ENCODE results near the gene HS3ST6.
A peak's percentile ranks its signal among the peaks of the same experiment; 100 is the strongest.
"Not testable (repeated sequence)": the region's sequence is repeated elsewhere in the genome, so short reads cannot be mapped to it uniquely, and the experiment has no call there.

Gene HS3ST6

DNA sequence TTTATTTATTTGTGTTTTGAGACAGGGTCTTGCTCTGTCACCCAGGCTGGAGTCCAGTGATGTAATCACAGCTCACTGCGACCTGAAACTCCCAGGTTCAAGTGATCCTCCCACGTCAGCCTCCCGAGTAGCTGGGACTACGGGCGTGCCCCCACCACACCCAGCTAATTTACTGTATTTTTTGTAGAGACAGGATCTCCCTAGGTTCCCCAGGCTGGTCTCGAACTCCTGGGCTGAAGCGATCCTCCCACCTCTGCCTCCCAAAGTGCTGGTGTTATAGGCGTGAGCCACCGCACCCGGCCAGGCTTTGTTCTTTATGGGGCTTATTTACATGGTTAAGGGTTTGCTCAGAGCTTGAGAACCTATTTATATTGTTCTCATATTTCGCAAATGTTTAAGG is 40.4 kb downstream of the HS3ST6 start:
- DNase-seq (ENCODE audit: low read depth), result no peak

DNA sequence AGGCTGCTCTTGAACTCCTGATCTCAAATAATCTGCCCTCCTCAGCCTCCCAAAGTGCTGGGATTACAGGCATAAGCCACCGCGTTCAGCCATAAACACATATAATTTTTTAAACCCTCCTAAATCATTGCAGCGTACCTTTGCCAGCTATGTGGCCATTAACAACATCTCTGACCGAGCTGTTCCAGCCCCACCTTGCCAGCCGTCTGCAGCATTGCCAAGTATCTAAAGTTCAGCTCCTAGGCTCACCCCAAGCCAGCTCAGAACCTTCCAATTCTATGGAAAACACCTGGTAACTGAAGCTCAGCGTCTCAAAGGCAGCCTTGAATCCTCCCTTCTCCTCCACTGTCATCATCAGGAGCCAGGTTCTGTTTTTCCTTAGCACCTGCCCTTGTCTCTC is 41.1 kb downstream of the HS3ST6 start:
- DNase-seq (ENCODE audit: low read depth), result no peak

GRCh38 chr16:1876468-1876867 is 41.7 kb downstream of the HS3ST6 start:
- no peak for DNase-seq (ENCODE audit: low read depth)

GRCh38 chr16:1876066-1876465 is 42.1 kb downstream of the HS3ST6 start:
- DNase-seq (ENCODE audit: low read depth), result not testable (repeated sequence)

- no peak for DNase-seq (ENCODE audit: low read depth)
Observed at GRCh38 chr16:1874854-1875253, 43.4 kb downstream of the HS3ST6 start.

- peak; percentile 25 for DNase-seq (ENCODE audit: low read depth)
Observed at GRCh38 chr16:1871974-1872635, 46.1 kb downstream of the HS3ST6 start, which contains the start of gene MEIOB. Gene MEIOB (minus strand): TSS chr16:1872164. CDS start chr16:1868175, 3,989 bp downstream.

GRCh38 chr16:1870365-1871082 is 47.7 kb downstream of the HS3ST6 start:
- DNase-seq (ENCODE audit: low read depth), result no peak

DNA sequence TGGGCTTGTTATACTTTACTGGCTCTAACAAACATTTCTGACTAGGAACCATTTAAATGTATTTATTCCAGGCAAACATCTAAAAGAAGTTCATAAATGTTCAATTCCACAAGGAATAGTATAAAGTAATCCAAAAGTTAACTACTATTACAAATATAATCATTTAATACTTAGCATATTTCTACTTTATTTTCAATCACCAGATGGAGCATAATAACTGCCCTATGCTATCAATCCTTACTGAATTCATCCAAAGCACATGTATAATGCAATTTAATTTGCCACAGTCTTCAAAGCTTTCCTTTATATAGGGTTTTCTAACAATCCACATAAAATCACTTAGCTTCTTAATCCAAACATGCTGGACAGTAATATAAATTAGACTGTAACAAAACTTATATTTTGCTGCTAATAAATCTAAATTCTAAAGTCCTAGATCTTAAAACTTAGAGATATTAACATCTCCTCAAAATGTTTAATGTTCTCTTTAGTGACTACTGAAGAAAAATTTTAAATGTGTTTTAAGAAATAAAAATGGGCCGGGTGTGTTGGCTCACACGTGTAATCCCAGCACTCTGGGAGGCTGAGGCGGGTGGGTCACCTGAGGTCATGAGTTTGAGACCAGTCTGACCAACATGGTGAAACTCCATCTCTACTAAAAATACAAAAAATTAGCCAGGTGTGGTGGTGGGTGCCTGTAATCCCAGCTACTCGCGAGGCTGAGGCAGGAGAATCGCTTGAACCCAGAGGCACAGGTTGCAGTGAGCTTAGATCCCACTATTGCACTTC is 52.1 kb downstream of the HS3ST6 start:
- no peak for DNase-seq (ENCODE audit: low read depth)

- no peak for DNase-seq (ENCODE audit: low read depth)
Observed at GRCh38 chr16:1863681-1864460, 54.3 kb downstream of the HS3ST6 start.

GRCh38 chr16:1862394-1862793 is 55.8 kb downstream of the HS3ST6 start:
- DNase-seq (ENCODE audit: low read depth), result no peak

DNA sequence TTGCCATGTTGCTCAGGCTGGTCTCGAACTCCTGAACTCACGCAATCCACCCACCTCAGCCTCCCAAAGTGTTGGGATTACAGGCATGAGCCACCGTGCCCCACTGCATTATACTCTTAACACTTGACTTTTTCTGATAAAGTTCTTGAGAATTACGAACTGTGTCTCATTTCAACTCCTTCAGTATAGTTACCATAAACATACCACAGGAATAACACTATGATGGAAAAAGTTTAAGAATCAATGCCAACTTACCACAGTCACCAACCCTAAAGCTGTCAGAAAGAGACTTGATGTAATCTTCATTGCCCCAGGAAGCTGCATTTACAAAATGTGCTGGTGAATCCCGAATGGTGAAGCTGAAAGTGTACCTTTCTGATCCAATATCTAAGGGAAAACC is 56.5 kb downstream of the HS3ST6 start:
- no peak for DNase-seq (ENCODE audit: low read depth)
